Activated CD4-positive, CD25-positive, alpha-beta regulatory T cell treated with anti-CD3 and anti-CD28 coated beads, Interleukin-2, amount 50 U/mL, for 24 hours (primary cell): ENCODE results near the gene DUSP16.
"Not testable (repeated sequence)": the region's sequence is repeated elsewhere in the genome, so short reads cannot be mapped to it uniquely, and the experiment has no call there.

Experiments used
- ATAC-seq, 2 donors: fragments of 150-1000 bp; cut with Tn5 transposase; one replicate each; pipeline ENCODE4 v1.10.0; 2021; ENCODE audit warnings: mild to moderate bottlenecking in 1 of 2, moderate library complexity in 1 of 2

DUSP16 gene

GRCh38 chr12:12488823-12489550 is 73.7 kb downstream of the DUSP16 start:
- peak; percentile 75 to 77 for ATAC-seq

GRCh38 chr12:12488296-12488695 is 74.4 kb downstream of the DUSP16 start:
- no peak for ATAC-seq

- no peak for ATAC-seq
Observed at GRCh38 chr12:12487490-12487889, 75.2 kb downstream of the DUSP16 start.

GRCh38 chr12:12486661-12487240 is 75.9 kb downstream of the DUSP16 start:
- peak; percentile 11 for ATAC-seq

- ATAC-seq: no peak
Observed at GRCh38 chr12:12483438-12483837, 79.2 kb downstream of the DUSP16 start.

- no peak for ATAC-seq
Observed at GRCh38 chr12:12482959-12483358, 79.7 kb downstream of the DUSP16 start.

- peak; percentile 61 to 68 for ATAC-seq
Observed at GRCh38 chr12:12482150-12482761, 80.4 kb downstream of the DUSP16 start.

GRCh38 chr12:12481631-12482030 is 81.0 kb downstream of the DUSP16 start:
- peak; percentile 37 to 39 for ATAC-seq

GRCh38 chr12:12480074-12480473 is 82.6 kb downstream of the DUSP16 start:
- peak in 1 of 2 donors; percentile 27 for ATAC-seq

GRCh38 chr12:12477532-12477890 is 85.2 kb downstream of the DUSP16 start:
- no peak for ATAC-seq

- ATAC-seq: no peak
Observed at GRCh38 chr12:12476857-12477531, 85.7 kb downstream of the DUSP16 start.

- peak; percentile 87 to 91 for ATAC-seq
Observed at GRCh38 chr12:12474931-12475795, 87.5 kb downstream of the DUSP16 start.

GRCh38 chr12:12474471-12474928 is 88.2 kb downstream of the DUSP16 start:
- ATAC-seq: peak; percentile 39 to 49

GRCh38 chr12:12473223-12473622 is 89.4 kb downstream of the DUSP16 start:
- ATAC-seq: no peak

- not testable (repeated sequence) for ATAC-seq
Observed at GRCh38 chr12:12471982-12472961, 90.4 kb downstream of the DUSP16 start.

GRCh38 chr12:12470751-12471306 is 91.8 kb downstream of the DUSP16 start:
- ATAC-seq: no peak

GRCh38 chr12:12469386-12469785 is 93.3 kb downstream of the DUSP16 start:
- ATAC-seq: no peak

GRCh38 chr12:12468575-12468974 is 94.1 kb downstream of the DUSP16 start:
- no peak for ATAC-seq

GRCh38 chr12:12467688-12468261 is 94.9 kb downstream of the DUSP16 start:
- ATAC-seq: peak in 1 of 2 donors; percentile 34

- ATAC-seq: peak; percentile 65 to 74
Observed at GRCh38 chr12:12467264-12467663, 95.4 kb downstream of the DUSP16 start.
